ENCODE data around the gene NOL3.

The NOL3 gene

GRCh38 chr16:67170949-67171649 is 761 bp downstream of the NOL3 start:
- no peak for DNase-seq (ENCODE audit: low read depth)

DNA sequence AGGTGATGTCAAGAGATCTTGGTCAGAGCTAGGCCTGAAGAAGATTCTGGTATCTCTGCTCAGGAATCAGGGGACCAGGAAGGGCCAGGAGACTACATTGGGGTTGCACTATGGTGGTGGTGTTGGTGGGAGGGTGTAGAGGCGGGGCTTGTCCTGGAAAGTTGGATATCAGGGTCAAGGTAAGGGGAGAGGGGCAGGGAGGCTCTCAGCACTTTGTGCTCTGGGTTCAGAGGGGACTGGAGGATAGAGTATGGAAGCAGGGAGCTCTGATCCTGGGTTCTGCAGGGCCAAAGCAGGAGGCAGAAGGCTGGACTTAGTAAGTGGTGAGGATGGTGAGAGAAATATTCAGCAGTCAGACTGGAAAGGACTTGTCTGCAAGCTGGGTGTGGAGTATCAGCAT is 3.0 kb downstream of the NOL3 start:
- DNase-seq (ENCODE audit: low read depth) = no peak

DNA sequence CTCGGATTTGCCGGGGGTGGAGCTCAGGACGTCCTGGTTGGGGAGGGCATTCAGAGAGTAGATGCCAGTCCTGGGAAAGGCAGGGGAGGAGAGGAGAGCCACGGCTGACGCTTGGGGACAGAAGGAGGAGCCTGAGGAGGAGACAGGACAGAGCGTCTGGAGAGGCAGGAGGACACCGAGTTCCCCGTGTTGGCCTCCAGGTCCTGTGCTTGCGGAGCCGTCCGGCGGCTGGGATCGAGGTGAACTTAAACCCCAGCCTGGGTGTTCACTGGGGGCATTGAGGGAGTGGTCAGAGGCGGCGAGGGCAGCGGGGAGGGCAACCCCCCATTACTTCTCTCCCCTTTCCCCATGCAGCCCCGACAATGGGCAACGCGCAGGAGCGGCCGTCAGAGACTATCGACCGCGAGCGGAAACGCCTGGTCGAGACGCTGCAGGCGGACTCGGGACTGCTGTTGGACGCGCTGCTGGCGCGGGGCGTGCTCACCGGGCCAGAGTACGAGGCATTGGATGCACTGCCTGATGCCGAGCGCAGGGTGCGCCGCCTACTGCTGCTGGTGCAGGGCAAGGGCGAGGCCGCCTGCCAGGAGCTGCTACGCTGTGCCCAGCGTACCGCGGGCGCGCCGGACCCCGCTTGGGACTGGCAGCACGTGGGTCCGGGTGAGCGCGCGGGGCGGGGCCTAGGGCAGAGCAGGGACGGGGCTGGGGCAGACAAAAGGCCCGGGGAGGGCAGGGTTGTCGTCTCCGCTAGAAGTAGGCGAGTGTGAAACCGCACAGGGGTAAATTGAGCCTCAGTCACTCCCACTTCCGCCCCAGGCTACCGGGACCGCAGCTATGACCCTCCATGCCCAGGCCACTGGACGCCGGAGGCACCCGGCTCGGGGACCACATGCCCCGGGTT is 3.7 kb downstream of the NOL3 start:
- peak; percentile 53 for DNase-seq (ENCODE audit: low read depth)

- DNase-seq (ENCODE audit: low read depth) = no peak
These were observed 4.4 kb downstream of the NOL3 start for GRCh38 chr16:67174706-67175231.

- DNase-seq (ENCODE audit: low read depth) = no peak
These were observed 6.3 kb downstream of the NOL3 start for GRCh38 chr16:67176662-67177061.

DNA sequence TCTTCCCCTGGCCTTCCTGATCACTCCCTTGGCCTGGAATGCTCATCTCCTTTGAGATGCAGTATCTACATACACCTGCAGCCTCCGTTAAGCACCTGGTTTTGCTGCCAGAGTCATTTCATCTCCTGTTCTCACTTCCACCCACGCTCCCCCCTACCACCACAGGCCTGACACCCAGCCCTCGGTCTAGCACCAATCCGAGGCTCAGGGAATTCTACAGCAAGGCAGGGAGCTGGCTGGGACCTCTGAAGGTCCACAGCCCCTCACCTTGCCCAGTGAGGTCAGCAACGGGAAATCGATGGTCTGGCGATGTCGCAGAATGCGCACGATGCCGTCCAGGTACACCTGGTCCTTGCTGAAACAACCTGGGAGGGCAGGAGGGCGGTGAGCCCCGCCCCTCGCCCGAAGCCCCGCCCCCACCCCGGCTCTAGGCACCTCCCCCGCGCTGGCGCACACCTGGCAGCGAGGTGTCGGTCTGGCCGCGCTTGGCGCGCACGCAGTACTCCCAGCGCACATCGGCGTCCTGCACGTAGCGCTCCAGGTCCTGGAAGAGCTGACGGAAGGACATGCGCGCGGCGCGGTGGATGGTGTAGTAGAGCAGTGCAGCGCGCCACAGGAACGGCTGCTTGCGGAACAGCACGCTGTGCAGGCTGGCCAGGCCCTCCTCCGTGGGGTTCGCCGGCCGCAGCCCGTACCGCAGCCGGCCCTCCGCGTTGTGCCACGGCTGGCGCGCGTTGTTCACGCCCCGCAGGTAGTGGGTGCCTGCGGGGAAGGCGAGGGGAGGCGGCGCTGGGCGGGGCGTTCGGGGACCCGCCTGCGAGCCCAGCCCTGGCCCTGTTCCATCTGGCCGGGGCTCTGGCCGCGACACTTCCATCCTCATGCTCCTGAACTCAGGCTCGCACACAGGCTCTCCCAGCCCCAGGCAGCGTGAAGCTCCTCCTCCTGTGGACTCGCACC is 7.7 kb downstream of the NOL3 start:
- DNase-seq (ENCODE audit: low read depth) = no peak

- DNase-seq (ENCODE audit: low read depth) = no peak
These were observed 9.2 kb downstream of the NOL3 start for GRCh38 chr16:67179421-67180080.

DNA sequence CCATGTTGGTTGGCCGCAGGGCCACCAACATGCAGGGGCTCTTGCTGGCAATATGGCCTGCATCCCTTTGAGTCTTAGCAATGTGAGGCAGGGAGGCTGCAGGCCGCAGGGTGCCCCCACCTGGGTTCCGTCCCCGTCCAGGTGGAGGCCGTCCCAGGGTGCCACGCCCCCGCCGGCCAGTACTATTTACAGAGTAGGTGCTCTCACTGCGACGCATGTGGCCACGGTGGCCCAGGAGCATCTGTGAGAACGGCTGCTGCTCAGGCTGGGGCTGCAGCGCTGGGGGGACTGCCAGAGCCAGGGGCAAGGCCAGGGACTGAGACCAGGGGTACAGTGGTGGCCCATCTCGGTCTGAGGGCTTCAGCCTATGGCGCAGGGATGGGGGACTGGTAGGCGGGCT is 9.8 kb downstream of the NOL3 start:
- DNase-seq (ENCODE audit: low read depth) = no peak

GRCh38 chr16:67181346-67181745 is 11.0 kb downstream of the NOL3 start:
- peak; percentile 58 for DNase-seq (ENCODE audit: low read depth)

- DNase-seq (ENCODE audit: low read depth) = no peak
These were observed 11.9 kb downstream of the NOL3 start for GRCh38 chr16:67182288-67182687.

DNA sequence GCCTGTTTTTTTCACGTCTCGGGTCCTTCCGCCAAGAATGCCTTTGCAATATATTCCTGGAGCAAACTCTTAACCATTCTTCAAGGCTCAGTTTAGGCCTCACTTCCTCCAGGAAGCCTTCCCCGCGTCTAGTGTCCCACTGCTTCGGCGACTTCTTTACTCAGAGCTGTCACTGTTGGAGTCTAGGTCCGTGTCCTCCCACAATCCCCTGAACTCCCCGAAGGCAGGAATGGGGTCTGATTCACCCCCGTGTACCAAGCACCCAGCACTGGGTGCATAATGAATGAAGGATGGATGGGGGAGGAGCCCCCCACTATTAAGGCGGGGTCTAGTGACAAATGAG is 12.9 kb downstream of the NOL3 start:
- DNase-seq (ENCODE audit: low read depth) = no peak

DNA sequence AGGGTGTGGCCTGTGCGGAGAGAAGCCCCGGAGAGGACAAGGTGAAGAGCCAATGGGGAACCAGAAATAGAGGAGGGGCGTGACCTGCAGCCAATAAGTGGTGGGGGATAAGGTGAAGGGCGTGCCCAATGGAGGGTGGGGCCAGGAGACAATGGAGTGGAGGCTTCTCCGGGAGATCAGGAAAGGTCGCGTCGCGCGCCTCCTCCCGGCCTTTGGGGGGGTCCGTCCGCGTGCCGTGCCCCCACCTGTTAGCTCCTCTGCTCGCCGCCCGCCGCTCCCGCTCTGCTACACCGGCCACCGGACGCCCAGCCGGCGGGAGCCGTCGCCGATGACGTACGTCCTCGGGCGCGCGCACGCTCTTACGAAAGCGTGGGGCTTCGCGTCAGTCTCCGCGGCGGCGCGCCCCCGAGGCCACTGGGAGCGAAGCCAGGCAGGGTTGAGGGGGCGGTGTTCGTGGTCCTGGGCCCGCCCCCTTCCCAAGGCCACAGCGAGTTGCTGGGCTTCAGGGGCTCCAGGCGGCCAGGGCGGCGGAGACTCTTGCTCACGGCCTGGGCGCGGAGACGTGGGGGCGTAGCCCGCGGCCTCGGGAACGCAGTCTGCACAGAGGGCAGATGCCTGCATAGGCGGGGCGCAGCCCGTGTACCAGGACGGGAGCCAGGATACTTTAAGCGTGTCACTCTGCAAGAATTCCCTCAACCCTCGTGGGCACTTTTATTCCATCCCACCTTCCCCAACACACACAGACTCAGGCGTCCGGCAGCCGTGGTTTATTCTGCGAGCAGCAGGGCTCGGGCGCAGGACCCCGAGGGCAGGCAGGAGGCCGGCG is 13.5 kb downstream of the NOL3 start, which contains the start of gene MATCAP1:
MATCAP1 (minus strand) TSS at position 337 of the 826 bp plus-strand sequence. CDS start 3,353 bp downstream, outside the sequence.
- DNase-seq (ENCODE audit: low read depth) = peak; percentile 95

DNA sequence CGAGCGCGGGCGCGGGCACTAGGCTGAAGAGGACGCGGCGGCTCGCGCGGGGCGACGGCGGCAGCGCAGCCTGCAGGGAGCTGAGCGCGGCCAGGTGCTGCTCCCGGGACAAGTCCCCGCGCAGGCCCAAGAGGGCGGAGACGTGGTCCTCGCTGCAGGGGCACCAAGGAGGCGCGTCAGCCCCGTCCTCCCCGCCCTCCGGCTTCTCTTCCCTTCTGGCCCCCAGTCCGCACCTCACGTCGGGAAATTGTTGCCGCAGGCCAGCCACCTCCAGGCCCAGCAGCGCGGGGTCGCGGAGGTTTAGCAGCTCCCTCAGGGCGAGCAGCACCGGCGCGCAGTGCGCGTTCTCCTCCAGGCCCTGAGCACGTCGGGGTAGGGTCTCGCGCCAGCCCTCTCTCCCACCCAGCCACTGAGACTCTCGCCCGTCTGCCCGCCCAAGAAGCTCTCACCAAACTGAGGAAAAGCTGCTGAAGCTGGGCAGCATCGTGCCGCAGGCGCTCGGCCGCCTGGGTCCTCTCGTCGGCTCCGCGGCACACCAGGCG is 14.2 kb downstream of the NOL3 start:
- no peak for DNase-seq (ENCODE audit: low read depth)

- peak; percentile 55 for DNase-seq (ENCODE audit: low read depth)
These were observed 14.8 kb downstream of the NOL3 start for GRCh38 chr16:67184995-67185650.

DNA sequence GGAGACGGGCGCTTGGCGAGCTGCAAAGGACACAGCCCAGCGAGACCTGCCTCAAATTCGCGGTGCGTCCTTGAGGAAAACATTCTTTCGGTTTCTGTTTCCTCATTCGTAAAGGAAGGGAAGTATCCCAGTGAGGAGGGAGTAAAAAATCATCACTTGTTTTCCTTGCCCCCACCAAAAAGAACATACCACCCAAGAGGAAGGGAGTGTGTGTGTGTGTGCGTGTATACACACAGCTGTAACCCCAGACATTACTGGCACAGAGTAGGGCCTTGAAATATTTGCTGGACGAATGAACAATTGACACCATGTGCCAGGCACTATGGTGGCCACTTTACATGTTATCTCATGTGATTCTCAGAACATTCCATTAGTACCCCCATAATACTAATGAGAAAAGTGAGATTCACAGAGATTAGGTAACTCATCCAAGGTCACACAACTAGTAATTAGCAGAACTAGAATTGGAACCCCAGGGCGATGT is 15.4 kb downstream of the NOL3 start:
- DNase-seq (ENCODE audit: low read depth) = no peak

DNA sequence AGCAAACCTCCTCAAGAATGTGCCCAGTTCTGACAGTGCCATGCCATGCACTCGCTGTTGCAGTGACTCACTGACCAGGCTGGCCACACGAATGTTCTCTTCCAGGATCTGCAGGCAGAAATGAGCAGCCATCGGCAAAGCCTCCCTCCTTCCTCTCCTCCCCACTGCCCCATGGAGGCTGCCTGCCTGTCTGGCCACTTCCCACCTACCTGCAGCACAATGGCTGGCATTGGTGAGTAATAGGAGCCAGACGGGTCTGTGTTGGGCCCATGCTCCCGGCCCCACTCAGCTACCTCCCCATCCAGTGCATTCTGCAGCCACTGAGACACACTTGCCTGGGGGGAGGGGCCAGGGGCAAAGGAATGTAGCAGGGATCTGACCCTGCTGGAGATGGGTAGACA is 16.2 kb downstream of the NOL3 start:
- DNase-seq (ENCODE audit: low read depth) = no peak

DNA sequence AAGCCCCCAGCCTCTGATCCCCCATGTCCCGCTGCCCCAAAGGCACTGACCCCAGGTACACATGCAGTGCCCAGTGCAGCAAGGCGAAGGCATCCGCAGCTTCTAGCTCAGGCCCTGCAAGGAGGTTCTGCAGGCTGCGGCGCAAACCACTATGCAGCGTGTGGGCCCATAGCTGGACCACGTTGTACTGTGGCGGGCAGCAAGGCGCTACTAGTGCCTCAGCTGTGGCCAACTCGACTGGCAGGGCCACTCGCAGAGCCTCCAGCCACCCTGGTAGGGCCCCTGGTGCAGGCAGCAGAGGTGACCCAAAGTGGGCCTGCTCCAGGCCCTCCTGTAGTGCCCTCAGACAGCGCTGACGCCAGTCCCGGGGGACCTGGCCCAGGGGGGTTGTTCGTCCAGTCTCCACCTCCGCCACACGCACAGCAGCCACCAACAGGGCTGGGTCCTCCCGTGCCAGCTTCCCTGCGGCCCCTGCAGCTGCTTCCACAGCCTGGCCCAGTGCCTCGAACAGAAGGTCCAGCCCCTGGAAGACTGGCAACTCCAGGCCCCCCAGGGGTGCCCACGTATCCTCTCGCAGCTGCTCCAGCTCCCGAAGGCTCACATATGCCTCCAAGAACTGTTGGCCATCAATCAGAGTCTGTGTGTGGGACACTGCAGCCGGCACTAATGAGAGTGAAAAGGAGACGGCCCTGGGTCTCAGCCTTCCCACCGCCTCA is 17.0 kb downstream of the NOL3 start:
- no peak for DNase-seq (ENCODE audit: low read depth)

GRCh38 chr16:67188323-67188722 is 18.0 kb downstream of the NOL3 start:
- DNase-seq (ENCODE audit: low read depth) = no peak

GRCh38 chr16:67188798-67189197 is 18.5 kb downstream of the NOL3 start:
- no peak for DNase-seq (ENCODE audit: low read depth)
